Hepatocyte (in vitro differentiated cells): Measurements from ENCODE around the gene GPD2.

ENCODE experiments used
- CTCF ChIP-seq: fragments of 200-600 bp; sonication (generic); IDR thresholded peaks from 2 replicates; pipeline ENCODE4 v1.5.1; 2016; ENCODE audit warnings: antibody characterized with exemption, mild to moderate bottlenecking; ENCODE audit not compliant: poor library complexity
- EZH2 ChIP-seq: fragments of 200-600 bp; sonication (generic); IDR thresholded peaks from 2 replicates; pipeline ENCODE4 v1.6.1; 2016; ENCODE audit warnings: antibody characterized with exemption, mild to moderate bottlenecking, borderline replicate concordance

DNA sequence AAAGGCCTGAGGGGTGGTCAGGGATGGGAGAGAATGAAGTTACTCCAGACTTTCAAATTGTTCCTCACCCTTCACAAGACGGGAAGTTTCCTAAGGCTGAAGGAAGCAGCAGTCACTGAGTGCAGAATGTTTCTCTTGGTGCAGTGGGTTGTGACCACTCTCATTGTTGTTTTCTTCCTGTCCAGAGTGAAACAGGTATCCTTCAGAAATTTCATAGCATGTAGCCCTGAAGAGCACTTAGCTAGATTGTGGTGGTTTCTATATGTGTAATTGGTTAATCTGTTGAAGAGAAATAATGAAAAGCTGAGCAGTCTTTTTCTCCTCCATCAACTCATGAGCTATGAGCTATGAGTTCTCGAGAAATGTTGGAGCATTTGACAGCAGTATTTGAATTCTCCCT, 96.8 kb downstream of the GPD2 start:
- TF ChIP-seq CTCF = no peak
- no peak for TF ChIP-seq EZH2
